Measurements from ENCODE around the gene BAD. TPM values are rescaled to one million over a fixed set of nuclear protein-coding genes. Genes with fewer than 3 reads are reported as not detected.
A peak's percentile ranks its signal among the peaks of the same experiment; 100 is the strongest.

BAD gene
- total and polyA plus RNA-seq, 2 of the 13 experiments (the other 11 are each of a cell fraction or from before 2014, with no cell fraction given) = 17.9 to 28.5 TPM

DNA sequence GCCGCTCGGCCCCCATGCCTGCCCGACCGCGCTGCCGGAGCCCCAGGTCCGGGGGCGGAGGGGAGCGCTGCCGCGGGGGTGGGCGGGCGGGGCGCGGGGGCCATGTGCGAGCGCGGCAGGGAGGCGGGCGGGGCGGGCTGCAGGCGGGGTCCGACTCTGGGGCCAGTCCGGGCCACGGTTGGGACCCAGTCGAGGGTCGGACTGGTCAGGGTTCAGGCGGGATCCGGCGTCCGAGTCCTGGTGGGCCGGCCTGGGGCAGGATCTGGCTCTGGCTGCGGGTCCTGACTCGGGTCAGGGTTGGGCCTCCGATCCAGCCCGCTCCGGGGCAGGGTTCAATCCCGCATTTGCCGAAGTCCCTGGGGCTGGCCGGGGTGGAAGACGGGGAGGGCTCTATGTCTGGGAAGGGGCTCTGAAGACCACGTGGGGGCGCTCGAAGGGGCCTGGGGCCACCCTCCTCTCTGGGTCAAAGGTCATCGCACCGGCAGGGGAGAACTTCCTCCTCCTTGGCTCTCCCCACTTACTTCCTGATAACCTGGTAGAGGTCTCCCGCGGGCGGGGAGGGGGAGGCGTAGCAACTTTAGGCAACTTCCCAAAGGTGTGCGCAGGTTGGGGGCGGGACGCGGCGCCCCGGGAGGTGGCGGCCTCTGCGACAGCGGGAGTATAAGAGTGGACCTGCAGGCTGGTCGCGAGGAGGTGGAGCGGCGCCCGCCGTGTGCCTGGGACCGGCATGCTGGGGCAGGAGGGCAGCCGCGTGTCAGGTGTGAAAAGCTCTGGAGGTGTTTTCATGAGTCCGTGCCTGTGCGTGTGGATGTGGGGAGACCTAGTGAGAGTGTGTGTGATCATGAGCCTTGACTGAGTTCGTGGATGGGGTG, 21.5 kb upstream of the BAD start (continued):
- no peak for TF ChIP-seq ZNF530 (CRISPR knock-in tag; IDR thresholded peaks at IDR 0.05; ENCODE audit: low read depth)
- TF ChIP-seq THAP9 (CRISPR knock-in tag; IDR thresholded peaks at IDR 0.05; ENCODE audit: borderline replicate concordance) = peak; percentile 39; the same call in 1 of the 2 replicates
- TF ChIP-seq, protein P1, sequence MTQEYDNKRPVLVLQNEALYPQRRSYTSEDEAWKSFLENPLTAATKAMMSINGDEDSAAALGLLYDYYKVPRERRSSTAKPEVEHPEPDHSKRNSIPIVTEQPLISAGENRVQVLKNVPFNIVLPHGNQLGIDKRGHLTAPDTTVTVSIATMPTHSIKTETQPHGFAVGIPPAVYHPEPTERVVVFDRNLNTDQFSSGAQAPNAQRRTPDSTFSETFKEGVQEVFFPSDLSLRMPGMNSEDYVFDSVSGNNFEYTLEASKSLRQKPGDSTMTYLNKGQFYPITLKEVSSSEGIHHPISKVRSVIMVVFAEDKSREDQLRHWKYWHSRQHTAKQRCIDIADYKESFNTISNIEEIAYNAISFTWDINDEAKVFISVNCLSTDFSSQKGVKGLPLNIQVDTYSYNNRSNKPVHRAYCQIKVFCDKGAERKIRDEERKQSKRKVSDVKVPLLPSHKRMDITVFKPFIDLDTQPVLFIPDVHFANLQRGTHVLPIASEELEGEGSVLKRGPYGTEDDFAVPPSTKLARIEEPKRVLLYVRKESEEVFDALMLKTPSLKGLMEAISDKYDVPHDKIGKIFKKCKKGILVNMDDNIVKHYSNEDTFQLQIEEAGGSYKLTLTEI (CRISPR knock-in tag; conservative IDR thresholded peaks at IDR 0.05) = no peak
- no peak for TF ChIP-seq KAT7 (CRISPR knock-in tag; IDR thresholded peaks at IDR 0.05; ENCODE audit: borderline replicate concordance)
- no peak for TF ChIP-seq ZNF33B (CRISPR knock-in tag; IDR thresholded peaks at IDR 0.05)
- TF ChIP-seq, protein P2, sequence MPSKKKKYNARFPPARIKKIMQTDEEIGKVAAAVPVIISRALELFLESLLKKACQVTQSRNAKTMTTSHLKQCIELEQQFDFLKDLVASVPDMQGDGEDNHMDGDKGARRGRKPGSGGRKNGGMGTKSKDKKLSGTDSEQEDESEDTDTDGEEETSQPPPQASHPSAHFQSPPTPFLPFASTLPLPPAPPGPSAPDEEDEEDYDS (CRISPR knock-in tag; IDR thresholded peaks at IDR 0.05) = peak; percentile 53; the same call in 1 of the 2 replicates
- TF ChIP-seq GATAD1 (CRISPR knock-in tag; IDR thresholded peaks at IDR 0.05) = peak; percentile 69
- TF ChIP-seq PITX1 (CRISPR knock-in tag; IDR thresholded peaks at IDR 0.05) = peak; percentile 47; the same call in 1 of the 2 replicates
- TF ChIP-seq ZNF629 (CRISPR knock-in tag; conservative IDR thresholded peaks at IDR 0.05) = 0 out of 2 replicates have a peak, but pooled peaks have one; percentile 5
- TF ChIP-seq KDM5B (CRISPR knock-in tag; IDR thresholded peaks at IDR 0.05; ENCODE audit: borderline replicate concordance) = peak; percentile 71
- TF ChIP-seq ZBTB7B (CRISPR knock-in tag; IDR thresholded peaks at IDR 0.05) = peak; percentile 73
- TF ChIP-seq NKX3-1 (CRISPR knock-in tag; IDR thresholded peaks at IDR 0.05) = no peak
- peak; percentile 74; the same call in 1 of the 2 replicates for TF ChIP-seq TGIF2 (CRISPR knock-in tag; IDR thresholded peaks at IDR 0.05)
- TF ChIP-seq MIXL1 (CRISPR knock-in tag; IDR thresholded peaks at IDR 0.05) = no peak
- TF ChIP-seq NR2C2 (CRISPR knock-in tag; IDR thresholded peaks at IDR 0.05; ENCODE audit: borderline replicate concordance) = peak; percentile 98
- TF ChIP-seq USF2 (IDR thresholded peaks at IDR 0.05; ENCODE audit: low read depth, low read length) = no peak
- no peak; the same call in 1 of the 2 replicates for TF ChIP-seq USF2 (CRISPR knock-in tag; IDR thresholded peaks at IDR 0.05; ENCODE audit: borderline replicate concordance)
- no peak for TF ChIP-seq ZNF550 (CRISPR knock-in tag; IDR thresholded peaks at IDR 0.05; ENCODE audit: borderline replicate concordance)
- peak; percentile 35; the same call in 1 of the 2 replicates for TF ChIP-seq KMT2A (CRISPR knock-in tag; IDR thresholded peaks at IDR 0.05)
- peak; percentile 48; the same call in 1 of the 2 replicates for TF ChIP-seq ZNF776 (CRISPR knock-in tag; IDR thresholded peaks at IDR 0.05)
- TF ChIP-seq ZNF563 (CRISPR knock-in tag; IDR thresholded peaks at IDR 0.05) = no peak
- no peak for TF ChIP-seq NFYB (CRISPR knock-in tag; IDR thresholded peaks at IDR 0.05)
- TF ChIP-seq MED8 (CRISPR knock-in tag; IDR thresholded peaks at IDR 0.05; ENCODE audit: insufficient replicate concordance) = peak; percentile 63
